ENCODE results near the gene BET1L.

DNA sequence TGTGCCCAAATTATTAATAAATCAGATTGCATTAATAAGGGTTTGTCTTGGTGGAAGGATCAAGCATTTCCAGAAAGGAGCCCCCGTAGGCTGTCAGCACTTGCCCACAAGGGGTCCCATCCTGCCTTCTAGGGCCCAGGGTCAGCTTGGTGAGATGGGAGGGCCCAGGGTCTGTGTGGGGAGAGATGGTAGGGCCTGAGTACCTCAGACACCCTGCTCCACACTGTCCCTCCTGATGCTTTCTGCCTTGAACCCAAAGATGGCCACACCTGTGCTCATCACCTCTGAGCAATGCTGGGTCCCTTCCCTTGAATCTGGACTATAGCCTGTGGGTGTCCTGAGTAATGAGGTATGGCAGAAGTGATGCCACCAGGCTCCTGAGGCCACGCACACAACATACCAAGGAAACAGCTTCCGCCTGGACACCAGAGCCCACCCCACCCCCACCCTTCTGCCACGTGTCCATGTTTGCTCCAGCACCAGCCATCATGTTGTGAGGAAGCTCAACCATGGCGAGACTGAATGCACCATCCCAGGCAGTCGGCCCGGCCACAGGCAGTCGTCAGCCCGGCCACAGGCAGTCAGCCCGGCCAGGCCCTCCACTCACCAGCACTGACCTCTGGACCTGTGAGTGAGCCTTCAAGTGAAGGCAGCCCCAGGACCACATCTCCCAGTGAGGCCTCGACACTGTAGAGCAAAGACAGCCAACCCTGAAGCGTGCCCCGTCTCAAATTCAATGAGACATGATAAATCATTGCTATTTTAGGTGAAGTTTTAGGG is 6.8 kb downstream of the BET1L start:
- TF ChIP-seq CTCF (IDR thresholded peaks at IDR 0.05; ENCODE audit: insufficient read depth, low read length) (no peak), SPI1 (IDR thresholded peaks at IDR 0.05; ENCODE audit: borderline replicate concordance, low read depth) (no peak), GABPA (IDR thresholded peaks at IDR 0.05; ENCODE audit: low read depth) (no peak)
